Measurements from ENCODE around the gene ALKBH8. TPM values are rescaled to one million over a fixed set of nuclear protein-coding genes. Genes with fewer than 3 reads are reported as not detected.
A peak's percentile ranks its signal among the peaks of the same experiment; 100 is the strongest.

Gene ALKBH8
- total RNA-seq, 4 donors from 2014 or later: 5.6 to 14.5 (median 9.2) TPM

GRCh38 chr11:107457205-107457557 is 108.4 kb downstream of the ALKBH8 start:
- H3K4me3 ChIP-seq (ENCODE audit: low read depth, poor library complexity, severe bottlenecking): peak overlapping the region; percentile 53
- 1 to 2% methylated on average over 5 to 6 of the region's 6 CpGs for WGBS, 2 donors
- no peak for TF ChIP-seq CTCF (IDR thresholded peaks at IDR 0.05)
- DNase-seq (ENCODE audit: low spot score in 2 of 2): no peak
- intact Hi-C loops (cut with DNase I; ENCODE audit: low total_unique reads): no loop called here

- WGBS, 2 donors: 85 to 88% methylated on average over 4 to 5 of the region's 5 CpGs
- H3K4me3 ChIP-seq (ENCODE audit: low read depth, poor library complexity, severe bottlenecking): no peak overlapping the region
- DNase-seq (ENCODE audit: low spot score in 2 of 2): no peak
- intact Hi-C loops (cut with DNase I; ENCODE audit: low total_unique reads): no loop called here
- no peak for TF ChIP-seq CTCF (IDR thresholded peaks at IDR 0.05)
- no peak for TF ChIP-seq POLR2A (IDR thresholded peaks at IDR 0.05)
Observed at GRCh38 chr11:107453594-107454286, 111.8 kb downstream of the ALKBH8 start.

Other genes with a start within 250 kb of the ALKBH8 start
- 10 to 100 TPM; 11.8 to 18.5 (median 16.4) TPM for gene CWF19L2, start 107.9 kb downstream of the ALKBH8 start, total RNA-seq
- gene ELMOD1, start 25.4 kb upstream of the ALKBH8 start, total RNA-seq: 100 to 1,000 TPM in 1 of 4 donors, 10 to 100 TPM in 3; 48.2 to 164 (median 72.3) TPM
- 1 to 10 TPM in 2 of 4 donors, not detected in 2; 2.1 to 2.8 TPM for gene SLN, start 146.3 kb upstream of the ALKBH8 start, total RNA-seq